Thymus (tissue), 11 donors: Measurements from ENCODE around the gene CFAP299. TPM values are rescaled to one million over a fixed set of nuclear protein-coding genes. Genes with fewer than 3 reads are reported as not detected.
"Not testable (repeated sequence)": the region's sequence is repeated elsewhere in the genome, so short reads cannot be mapped to it uniquely, and the experiment has no call there.

ENCODE experiments used
- DNase-seq, 9 donors: peaks; one replicate each; pipeline ENCODE4 v3.0.0-alpha.2; 2013; ENCODE audit warnings: low spot score in 9 of 9, low read depth in 6 of 9, missing footprints in 1 of 9
- H3K27ac ChIP-seq, 2 donors: one replicate each; pipeline ENCODE4 v1.5.1; 2013; ENCODE audit warnings: control low read depth in 1 of 2, low read depth in 1 of 2, low read length in 1 of 2, mild to moderate bottlenecking in 1 of 2, moderate library complexity in 1 of 2
- H3K27me3 ChIP-seq, 2 donors: one replicate each; pipeline ENCODE4 v1.5.1; 2013; ENCODE audit warnings: low read length in 1 of 2; ENCODE audit not compliant: control insufficient read depth in 2 of 2, insufficient read depth in 1 of 2
- H3K36me3 ChIP-seq, 2 donors: one replicate each; pipeline ENCODE4 v1.5.1; 2013; ENCODE audit warnings: low read length in 1 of 2, mild to moderate bottlenecking in 1 of 2, moderate library complexity in 1 of 2; ENCODE audit not compliant: control insufficient read depth in 2 of 2, insufficient read depth in 2 of 2
- H3K4me1 ChIP-seq, 2 donors: one replicate each; pipeline ENCODE4 v1.5.1; 2013; ENCODE audit warnings: low read length in 2 of 2; ENCODE audit not compliant: control insufficient read depth in 2 of 2, insufficient read depth in 2 of 2
- H3K4me3 ChIP-seq, 2 donors: one replicate each; pipeline ENCODE4 v1.5.1; 2013; ENCODE audit warnings: low read length in 2 of 2, control low read depth in 1 of 2, mild to moderate bottlenecking in 1 of 2
- H3K9me3 ChIP-seq, 2 donors: one replicate each; pipeline ENCODE4 v1.5.1; 2013; ENCODE audit warnings: low read length in 1 of 2, mild to moderate bottlenecking in 1 of 2; ENCODE audit not compliant: control insufficient read depth in 2 of 2, insufficient read depth in 1 of 2
- WGBS: extraction: QIAGEN DNeasy Blood & Tissue Kit; methylation state at CpG from one replicate; pipeline ENCODE4 v1.1.7; 2013; 5-methylcytosine and 5-hydroxymethylcytosine counted together
- polyA plus RNA-seq: library from polyadenylated mRNA; stranded (reverse); fragments of 200-250 nt; gene quantifications from one replicate; pipeline ENCODE4 v1.2.3, GENCODE V29; 2013
- total RNA-seq: library from RNA; stranded (reverse); fragments of 120-200 nt; gene quantifications from one replicate; pipeline ENCODE4 v1.2.4, GENCODE V29; 2013
- donor health status: healthy.

CFAP299 gene
- total and polyA plus RNA-seq, 2 donors: 0.18 to 1.0 TPM

DNA sequence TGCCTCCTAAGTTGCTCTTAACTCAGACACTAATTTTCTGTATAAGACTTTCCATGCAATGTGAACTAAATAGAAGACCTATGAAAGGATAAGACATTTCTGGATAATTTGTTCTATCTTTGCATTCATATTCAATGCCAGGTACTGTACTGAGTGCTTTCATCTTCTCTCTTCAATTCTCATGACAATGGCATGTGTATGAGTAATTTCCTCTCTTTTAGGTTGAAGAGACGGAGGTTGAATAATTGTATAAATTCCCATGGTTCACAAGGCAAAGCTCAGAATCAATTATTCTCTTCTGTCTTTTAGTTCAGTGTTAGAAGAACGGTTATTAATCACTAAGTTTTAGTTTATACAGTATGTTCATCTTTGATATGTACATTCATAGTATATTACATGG is 29.3 kb upstream of the CFAP299 start:
- no peaks in the 10 kb centered on the region for H3K36me3 ChIP-seq
- no peaks in the 10 kb centered on the region for H3K4me1 ChIP-seq
- H3K4me3 ChIP-seq: no peak overlapping the region
- H3K27ac ChIP-seq: no peak overlapping the region
- DNase-seq: no peak
- H3K9me3 ChIP-seq: peaks cover 0 to 7% of the 10 kb centered on the region in 2 donors
- WGBS: 94% methylated on average over 2 of the region's 2 CpGs
- peaks cover 0 to 5% of the 10 kb centered on the region in 2 donors for H3K27me3 ChIP-seq

GRCh38 chr4:80307183-80307735 is 28.3 kb upstream of the CFAP299 start:
- Histone ChIP-seq H3K27me3 (peaks cover 0 to 5% of the 10 kb centered on the region in 2 donors), H3K9me3 (peaks cover 0 to 7% of the 10 kb centered on the region in 2 donors), H3K4me3 (no peak overlapping the region), H3K27ac (no peak overlapping the region), H3K36me3 (no peaks in the 10 kb centered on the region), H3K4me1 (no peaks in the 10 kb centered on the region)
- DNase-seq: no peak
- 87% methylated on average over 1 of the region's 1 CpG for WGBS

DNA sequence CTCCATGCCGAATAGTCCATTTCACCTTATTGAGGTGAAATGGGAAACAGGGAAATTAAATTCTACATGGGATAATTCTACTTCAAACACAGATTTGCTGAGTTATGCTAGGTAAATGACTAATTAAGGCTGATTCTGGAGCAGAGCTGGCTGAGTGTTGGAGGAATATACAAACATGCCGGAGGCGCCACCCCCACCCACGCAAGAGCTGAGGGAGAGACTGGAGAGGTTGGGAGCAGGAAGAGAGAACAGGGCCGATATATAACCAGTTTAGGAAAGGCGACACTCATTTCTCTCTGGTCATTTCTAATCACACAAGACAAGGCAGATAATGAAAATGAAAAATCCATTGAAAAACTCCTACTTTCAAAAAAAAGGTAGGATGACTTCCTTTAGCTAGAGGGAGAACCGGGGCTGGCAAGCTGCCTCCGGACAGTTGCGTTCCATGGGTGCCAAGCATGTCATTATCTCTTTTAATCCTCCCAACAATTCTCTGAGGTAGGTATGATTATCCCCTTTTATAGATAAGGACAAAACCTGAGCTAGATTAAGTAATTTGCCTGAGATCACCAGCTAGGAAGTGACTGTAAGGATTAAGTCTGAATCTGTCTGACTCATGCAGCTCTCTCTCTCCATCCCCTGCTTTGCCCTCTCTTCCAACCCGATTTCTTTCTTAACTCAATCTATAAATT is 27.6 kb upstream of the CFAP299 start:
- Histone ChIP-seq H3K9me3 (peaks cover 0 to 2% of the 10 kb centered on the region in 2 donors), H3K27ac (no peak overlapping the region), H3K4me3 (no peak overlapping the region), H3K4me1 (no peaks in the 10 kb centered on the region), H3K36me3 (no peaks in the 10 kb centered on the region), H3K27me3 (peaks cover 0 to 5% of the 10 kb centered on the region in 2 donors)
- DNase-seq: no peak
- WGBS: 86% methylated on average over 10 of the region's 10 CpGs

GRCh38 chr4:80308466-80308822 is 27.1 kb upstream of the CFAP299 start:
- no peak overlapping the region for H3K27ac ChIP-seq
- H3K4me3 ChIP-seq: no peak overlapping the region
- no peak for DNase-seq
- 75% methylated on average over 4 of the region's 4 CpGs for WGBS
- no peaks in the 10 kb centered on the region for H3K9me3 ChIP-seq
- H3K4me1 ChIP-seq: no peaks in the 10 kb centered on the region
- H3K36me3 ChIP-seq: no peaks in the 10 kb centered on the region
- H3K27me3 ChIP-seq: peaks cover 0 to 5% of the 10 kb centered on the region in 2 donors

DNA sequence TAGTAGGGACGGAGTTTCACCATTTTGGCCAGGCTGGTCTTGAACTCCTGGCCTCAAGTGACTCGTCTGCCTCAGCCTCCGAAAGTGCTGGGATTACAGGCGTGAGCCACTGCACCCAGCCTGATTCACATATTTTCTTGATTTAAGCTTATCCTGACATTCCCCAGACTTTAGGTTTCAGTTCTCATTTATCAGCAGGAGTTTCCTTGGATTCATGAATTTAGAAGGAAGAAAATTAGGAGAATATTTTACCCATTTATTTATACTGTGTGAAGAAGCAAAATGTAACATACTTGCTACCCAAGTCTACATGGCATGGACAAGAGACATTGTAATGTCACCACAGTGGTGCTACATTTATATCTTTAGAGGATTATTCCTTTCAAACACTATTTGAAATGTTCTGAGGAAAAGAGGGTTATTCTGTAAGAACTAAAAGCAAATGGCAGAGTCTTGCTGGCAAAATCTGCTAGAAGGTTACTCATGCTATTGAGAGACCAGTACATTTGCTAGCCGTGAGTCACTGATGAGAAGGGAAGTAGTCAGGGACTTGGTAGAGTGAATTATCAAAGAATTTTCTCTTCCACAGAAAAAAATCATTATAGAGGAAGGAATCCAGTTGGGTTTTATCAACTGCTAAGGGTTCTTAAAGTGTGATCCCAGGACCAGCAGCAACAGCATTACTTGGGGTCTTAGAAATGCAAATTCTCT is 26.1 kb upstream of the CFAP299 start:
- 91% methylated on average over 5 of the region's 5 CpGs for WGBS

DNA sequence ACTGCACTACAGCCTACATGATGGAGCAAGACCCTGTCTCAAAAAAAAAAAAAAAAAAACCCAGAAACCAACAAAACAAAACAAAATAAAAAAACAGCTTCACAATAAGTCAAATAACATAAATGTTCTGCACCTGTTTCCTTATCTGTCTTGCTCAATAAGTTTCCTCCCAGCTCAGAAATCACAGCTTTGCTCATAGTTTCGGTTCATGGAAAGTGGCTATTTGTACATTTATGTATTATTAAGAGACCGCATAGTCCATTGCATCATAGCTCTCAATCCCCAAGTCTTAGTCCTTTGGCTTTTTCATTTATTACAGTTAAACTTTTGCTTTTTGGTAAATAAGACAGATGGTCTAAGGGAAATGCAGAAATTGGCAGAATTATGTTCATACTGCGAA is 24.4 kb upstream of the CFAP299 start:
- peaks cover 0 to 5% of the 10 kb centered on the region in 2 donors for H3K27me3 ChIP-seq
- 94% methylated on average over 3 of the region's 3 CpGs for WGBS
- H3K4me3 ChIP-seq: no peak overlapping the region
- DNase-seq: no peak
- H3K27ac ChIP-seq: no peak overlapping the region
- no peaks in the 10 kb centered on the region for H3K4me1 ChIP-seq
- H3K9me3 ChIP-seq: no peaks in the 10 kb centered on the region
- H3K36me3 ChIP-seq: no peaks in the 10 kb centered on the region

More for the DNA sequence above, 26.1 kb upstream of the CFAP299 start:
- no peak for DNase-seq
- H3K27me3 ChIP-seq: peaks cover 0 to 5% of the 10 kb centered on the region in 2 donors
- no peak overlapping the region for H3K4me3 ChIP-seq
- H3K4me1 ChIP-seq: no peaks in the 10 kb centered on the region
- no peaks in the 10 kb centered on the region for H3K36me3 ChIP-seq
- H3K9me3 ChIP-seq: no peaks in the 10 kb centered on the region
- no peak overlapping the region for H3K27ac ChIP-seq

GRCh38 chr4:80312124-80312523 is 23.4 kb upstream of the CFAP299 start:
- Histone ChIP-seq H3K4me1 (no peaks in the 10 kb centered on the region), H3K4me3 (no peak overlapping the region), H3K27ac (no peak overlapping the region), H3K9me3 (no peaks in the 10 kb centered on the region), H3K27me3 (peaks cover 0 to 5% of the 10 kb centered on the region in 2 donors), H3K36me3 (no peaks in the 10 kb centered on the region)
- DNase-seq: no peak
- 90% methylated on average over 1 of the region's 1 CpG for WGBS

DNA sequence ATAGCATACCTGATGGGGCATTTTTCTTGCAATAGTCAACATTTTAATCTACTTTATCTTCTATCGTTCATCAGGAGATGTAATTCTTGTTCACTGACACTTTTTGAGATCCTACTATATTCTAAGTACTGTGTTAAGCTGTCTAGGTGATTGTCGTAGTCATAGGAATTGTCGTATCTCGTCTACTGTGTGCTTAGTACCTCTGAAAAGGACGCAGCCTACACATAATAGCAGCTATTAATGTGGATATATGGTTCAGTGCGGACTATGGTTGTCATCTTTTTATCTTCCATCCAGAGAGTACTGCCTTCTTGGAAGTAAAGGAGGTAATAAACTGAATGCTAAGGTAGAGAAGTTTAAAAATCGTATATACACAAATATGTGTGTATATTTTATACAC is 21.9 kb upstream of the CFAP299 start:
- Histone ChIP-seq H3K27ac (no peak overlapping the region), H3K36me3 (no peaks in the 10 kb centered on the region), H3K4me1 (no peaks in the 10 kb centered on the region), H3K27me3 (peaks cover 0 to 3% of the 10 kb centered on the region in 2 donors), H3K4me3 (no peak overlapping the region), H3K9me3 (no peaks in the 10 kb centered on the region)
- no peak for DNase-seq
- WGBS: 89% methylated on average over 7 of the region's 7 CpGs

GRCh38 chr4:80315848-80316247 is 19.7 kb upstream of the CFAP299 start:
- not testable (repeated sequence) for DNase-seq, H3K4me1 ChIP-seq, H3K27me3 ChIP-seq, H3K36me3 ChIP-seq, H3K9me3 ChIP-seq, H3K27ac ChIP-seq, H3K4me3 ChIP-seq
